ENCODE data around the gene ABHD17A. TPM values are rescaled to one million over a fixed set of nuclear protein-coding genes. Genes with fewer than 3 reads are reported as not detected.

The ABHD17A gene
- total and polyA plus RNA-seq, 9 of the 15 experiments (the other 6 are each of a cell fraction or from before 2014, with no cell fraction given) = 0.04 to 135 (median 21.8) TPM; not detected in 1

GRCh38 chr19:1923319-1923718 lies 38.0 kb upstream of the ABHD17A start:
- Histone ChIP-seq H2AFZ (ENCODE audit: low read depth, low read length) (no peak overlapping the region), H3K4me3 (no peak overlapping the region), H3K79me2 (ENCODE audit: control insufficient read depth, insufficient read depth, low read length) (no peaks in the 10 kb centered on the region), H3K27me3 (ENCODE audit: control insufficient read depth in 2 of 2, insufficient read depth in 2 of 2, low read length in 2 of 2) (no peaks in the 10 kb centered on the region), H3K9ac (ENCODE audit: insufficient read depth in 1 of 2, low read depth in 2 of 2, low read length in 2 of 2) (peak overlapping the region in 1 of 2 experiments; percentile 17; a peak in 1 of 4 replicates), H3K27ac (ENCODE audit: extremely low read depth, low read depth, low read length) (no peak overlapping the region), H3K36me3 (ENCODE audit: control insufficient read depth, insufficient read depth, low read length) (peaks cover 54% of the 10 kb centered on the region; the same call in 2 of the 3 replicates), H3K4me2 (ENCODE audit: insufficient read depth, low read length) (no peak overlapping the region), H3K4me1 (replicated peaks in 1 of 2; ENCODE audit: control insufficient read depth in 2 of 2, insufficient read depth in 2 of 2, low read length in 2 of 2) (peaks cover 0 to 41% of the 10 kb centered on the region in 2 experiments; a peak in 2 of 5 replicates), H3K9me3 (replicated peaks; ENCODE audit: control insufficient read depth, insufficient read depth, low read depth, low read length) (0 out of 2 replicates have a peak, but pooled peaks cover 5% of the 10 kb centered on the region), H4K20me1 (replicated peaks; ENCODE audit: control insufficient read depth, insufficient read depth, low read length) (no peaks in the 10 kb centered on the region), H3K9me1 (ENCODE audit: control insufficient read depth, insufficient read depth, low read length) (no peaks in the 10 kb centered on the region)
- 72% methylated on average over 5 of the region's 8 CpGs for WGBS (ENCODE audit: insufficient coverage, low coverage, missing lambda C conversion rate)
- ChIA-PET POLR2A (interaction anchor here (0.6 kb wide), 1 partner anchor 68 kb away, joined by 3 read pairs; no protein-coding TSS in a partner anchor), CTCF (ENCODE audit: low intra/inter-chr PET ratio) (no interaction called here)
- DNase-seq (ENCODE audit: extremely low read depth in 1 of 4, low spot score in 3 of 4) = no peak
- no peak for FAIRE-seq
- no TSS peak for BruUV-seq (replicated peaks)
- intact Hi-C loops (cut with micrococcal nuclease) (no loop called here), in situ Hi-C loops (cut with MboI) (no loop called here)
- TF ChIP-seq MXD1 (CRISPR knock-in tag; IDR thresholded peaks at IDR 0.05; ENCODE audit: borderline replicate concordance, poor library complexity, severe bottlenecking) (no peak), YBX1 (IDR thresholded peaks at IDR 0.05) (no peak), STAT5B (CRISPR knock-in tag; IDR thresholded peaks at IDR 0.05) (no peak), IRF1 (CRISPR knock-in tag; IDR thresholded peaks at IDR 0.05; ENCODE audit: borderline replicate concordance) (no peak), CBX8 (IDR thresholded peaks at IDR 0.05; ENCODE audit: borderline replicate concordance, extremely low read depth, low read depth, low read length, poor library complexity, severe bottlenecking) (no peak)
- ATAC-seq = no peak; the same call in 2 of the 3 replicates

All from K562 (cell line).